K562 (cell line): Measurements from ENCODE around the gene CAB39. TPM values are rescaled to one million over a fixed set of nuclear protein-coding genes. Genes with fewer than 3 reads are reported as not detected.

ENCODE experiments used
- ATAC-seq: fragments of 200-7000 bp; cut with Tn5 transposase; 3 replicates; pipeline ENCODE4 v1.9.1; 2020; ENCODE audit warnings: moderate library complexity
- BruUV-seq: library from RNA; stranded (reverse); fragments of 400-500 nt; replicated peaks from 2 replicates; lab custom pipeline; 2021; lab: Mats Ljungman, UMichigan
- CTCF ChIA-PET: fragments of 300-600 bp; formaldehyde crosslinking; extraction: SDS; loops from one replicate; lab custom pipeline; 2021; ENCODE audit warnings: low intra/inter-chr PET ratio; lab: Yijun Ruan, JAX
- POLR2A ChIA-PET: fragments of 300-600, 350-650 bp; sonication (Branson Sonifier 250); formaldehyde crosslinking; extraction: SDS; loops from one replicate; lab custom pipeline; 2021; ENCODE audit warnings: antibody characterized with exemption, inconsistent platforms; lab: Yijun Ruan, JAX
- DNase-seq, 4 experiments: peaks; one replicate each; pipeline versions ENCODE4 v3.0.0 to v3.0.0-alpha.2; 2011 to 2018; ENCODE audit warnings: low spot score in 3 of 4, mixed read lengths in 3 of 4; ENCODE audit errors: extremely low read depth in 1 of 4
- FAIRE-seq: peaks from 2 replicates; lab custom pipeline; 2011; peaks lifted over from hg19 to GRCh38; lab: Jason Lieb, UNC
- H2AFZ ChIP-seq: 2 replicates; pipeline ENCODE4 v1.6.0; 2011; ENCODE audit warnings: low read depth, low read length, control low read depth, inconsistent platforms
- H3K27ac ChIP-seq: fragments of 200-600 bp; 3 replicates; pipeline ENCODE4 v1.8.0; 2011; ENCODE audit warnings: low read depth, mild to moderate bottlenecking, control low read depth, inconsistent platforms, low read length, moderate library complexity, mixed read lengths; ENCODE audit errors: extremely low read depth
- H3K27me3 ChIP-seq, 2 experiments: fragments of 300-600 bp in 1 of 2; 2 replicates in 1 of 2; 3 replicates in 1 of 2; pipeline versions ENCODE4 v1.6.0 to v1.8.0; 2011; ENCODE audit warnings: inconsistent platforms in 2 of 2, low read length in 2 of 2, mild to moderate bottlenecking in 1 of 2, mixed read lengths in 1 of 2, moderate library complexity in 1 of 2; ENCODE audit not compliant: control insufficient read depth in 2 of 2, insufficient read depth in 2 of 2
- H3K36me3 ChIP-seq: fragments of 300-600 bp; 3 replicates; pipeline ENCODE4 v1.8.0; 2011; ENCODE audit warnings: mild to moderate bottlenecking, low read length, inconsistent platforms; ENCODE audit not compliant: control insufficient read depth, insufficient read depth
- H3K4me1 ChIP-seq, 2 experiments: fragments of 200-600 bp in 1 of 2; replicated peaks in 1 of 2; 2 replicates in 1 of 2; 3 replicates in 1 of 2; pipeline versions ENCODE4 v1.5.1 to v1.8.0; 2011; ENCODE audit warnings: inconsistent platforms in 2 of 2, low read length in 2 of 2, mild to moderate bottlenecking in 1 of 2, mixed read lengths in 1 of 2, moderate library complexity in 1 of 2; ENCODE audit not compliant: control insufficient read depth in 2 of 2, insufficient read depth in 2 of 2
- H3K4me2 ChIP-seq: 2 replicates; pipeline ENCODE4 v1.6.1; 2011; ENCODE audit warnings: low read length, control low read depth, inconsistent platforms, mixed read lengths; ENCODE audit not compliant: insufficient read depth
- H3K4me3 ChIP-seq: fragments of 200-600 bp; sonication (generic), shearing (Covaris generic); 2 replicates; pipeline ENCODE4 v1.5.1; 2016; ENCODE audit warnings: control low read depth, inconsistent platforms
- H3K79me2 ChIP-seq: fragments of 200-600 bp; 3 replicates; pipeline ENCODE4 v1.8.0; 2011; ENCODE audit warnings: low read length, inconsistent platforms; ENCODE audit not compliant: control insufficient read depth, insufficient read depth
- H3K9ac ChIP-seq, 2 experiments: 2 replicates each; pipeline versions ENCODE4 v1.6.0 to v1.6.1; 2011; ENCODE audit warnings: low read depth in 2 of 2, low read length in 2 of 2, control low read depth in 1 of 2, inconsistent platforms in 1 of 2, mild to moderate bottlenecking in 1 of 2, mixed read lengths in 1 of 2; ENCODE audit not compliant: insufficient read depth in 1 of 2
- H3K9me1 ChIP-seq: one replicate; pipeline ENCODE4 v1.6.0; 2011; ENCODE audit warnings: inconsistent platforms, mild to moderate bottlenecking, low read length, moderate library complexity; ENCODE audit not compliant: control insufficient read depth, insufficient read depth
- H3K9me3 ChIP-seq: replicated peaks from 2 replicates; pipeline ENCODE4 v1.5.1; 2011; ENCODE audit warnings: low read depth, low read length, inconsistent platforms; ENCODE audit not compliant: control insufficient read depth, insufficient read depth
- H4K20me1 ChIP-seq: replicated peaks from 2 replicates; pipeline ENCODE4 v1.6.1; 2011; ENCODE audit warnings: low read length, inconsistent platforms, mixed read lengths; ENCODE audit not compliant: control insufficient read depth, insufficient read depth
- E2F4 ChIP-seq: sonication (generic); formaldehyde crosslinking; IDR thresholded peaks from 2 replicates; pipeline ENCODE4 v1.8.0; 2022; ENCODE audit warnings: mild to moderate bottlenecking, low read depth, missing genetic modification reagents
- FOXA3 ChIP-seq, 2 experiments: fragments of 450-650 bp in 1 of 2; sonication (generic) in 1 of 2; formaldehyde crosslinking; IDR thresholded peaks in 1 of 2; conservative IDR thresholded peaks in 1 of 2; 2 replicates each; pipeline versions ENCODE4 v1.4.0 to v1.8.0; 2020 to 2022; ENCODE audit warnings: mild to moderate bottlenecking in 2 of 2, missing genetic modification reagents in 1 of 2
- HOXB6 ChIP-seq: fragments of 250-450 bp; sonication (Bioruptor Pico); IDR thresholded peaks from 2 replicates; pipeline ENCODE4 v1.5.1; 2022; ENCODE audit warnings: mild to moderate bottlenecking, borderline replicate concordance
- KHSRP ChIP-seq: fragments of 450-650 bp; IDR thresholded peaks from 2 replicates; pipeline ENCODE4 v1.6.1; 2017
- OTX1 ChIP-seq: fragments of 450-650 bp; formaldehyde crosslinking; IDR thresholded peaks from 2 replicates; pipeline ENCODE4 v1.4.0; 2022; ENCODE audit warnings: mild to moderate bottlenecking
- SAFB2 ChIP-seq: fragments of 200-400 bp; formaldehyde crosslinking; IDR thresholded peaks from 2 replicates; pipeline ENCODE4 v1.6.1; 2018; ENCODE audit warnings: borderline replicate concordance, low read length, low read depth, moderate library complexity; ENCODE audit not compliant: severe bottlenecking
- TAL1 ChIP-seq: fragments of 450-650 bp; IDR thresholded peaks from 2 replicates; pipeline ENCODE4 v1.6.1; 2016; ENCODE audit warnings: mild to moderate bottlenecking
- TCF15 ChIP-seq: fragments of 250-450 bp; sonication (Bioruptor Pico); IDR thresholded peaks from 2 replicates; pipeline ENCODE4 v1.8.0; 2022; ENCODE audit warnings: moderate library complexity, mild to moderate bottlenecking, inconsistent platforms
- ZNF174 ChIP-seq: fragments of 250-450 bp; sonication (Bioruptor Pico); IDR thresholded peaks from 2 replicates; pipeline ENCODE4 v1.4.0; 2020; ENCODE audit warnings: mild to moderate bottlenecking
- ZNF436 ChIP-seq: fragments of 250-450, 450-650 bp; sonication (Bioruptor Pico); formaldehyde crosslinking; IDR thresholded peaks from 2 replicates; pipeline ENCODE4 v1.7.0; 2020; ENCODE audit warnings: mild to moderate bottlenecking
- ZNF444 ChIP-seq: fragments of 250-450 bp; sonication (Bioruptor Pico); IDR thresholded peaks from 2 replicates; pipeline ENCODE4 v1.4.0; 2020; ENCODE audit warnings: mild to moderate bottlenecking, moderate library complexity
- ZNF449 ChIP-seq: fragments of 250-450 bp; sonication (Bioruptor Pico); IDR thresholded peaks from 2 replicates; pipeline ENCODE4 v1.8.0; 2022; ENCODE audit warnings: moderate library complexity, mild to moderate bottlenecking, inconsistent platforms
- ZNF584 ChIP-seq: fragments of 200-800 bp; sonication (Bioruptor generic); IDR thresholded peaks from 2 replicates; pipeline ENCODE4 v1.6.1; 2016; ENCODE audit warnings: low read depth, mild to moderate bottlenecking, missing genetic modification characterization, missing compliant biosample characterization
- WGBS: fragments of 100-300 bp; shearing (Covaris generic); methylation state at CpG from one replicate; pipeline ENCODE4 v1.1.6; 2016; ENCODE audit warnings: low coverage, mixed read lengths; ENCODE audit not compliant: insufficient coverage; ENCODE audit errors: missing lambda C conversion rate; 5-methylcytosine and 5-hydroxymethylcytosine counted together
- in situ Hi-C: fragments of 300-500 bp; cut with MboI; formaldehyde crosslinking; loops from 4 replicates; pipeline ENCODE4 v1.15.0; 2018; ENCODE audit warnings: inconsistent platforms, mixed read lengths
- intact Hi-C: fragments of 100-400 bp; cut with micrococcal nuclease; formaldehyde crosslinking; loops from 2 replicates; pipeline ENCODE4 v1.14.2; 2022
- polyA plus RNA-seq, 8 experiments: library from polyadenylated mRNA; depleted of rRNA in 4 of 8; stranded (reverse) in 5 of 8; unstranded in 3 of 8; fragments of >200 nt; fragmentation: Nextera tagmentation in 2 of 8; fragmentation: Illumina TruSeq in 1 of 8; extraction: Ambion mirVana in 2 of 8; extraction: Trizol in 1 of 8; gene quantifications; 2 replicates each; pipeline versions ENCODE4 v1.2.1 to v1.2.3, GENCODE V29; 2011 to 2014; ENCODE audit warnings: inconsistent platforms in 1 of 8, missing spikeins in 1 of 8
- total RNA-seq, 7 experiments: library from RNA; depleted of rRNA in 6 of 7; stranded (reverse); fragments of >200 nt in 6 of 7; fragmentation: Illumina TruSeq in 2 of 7; extraction: Trizol in 2 of 7; gene quantifications; 2 replicates each; pipeline versions ENCODE4 v1.2.1 to v1.2.3, GENCODE V29; 2011 to 2021; ENCODE audit warnings: low replicate concordance in 1 of 7
- TF ChIP-seq, protein P1 (sequence below): fragments of 450-650 bp; conservative IDR thresholded peaks from 2 replicates; pipeline ENCODE4 v1.6.1; 2016; ENCODE audit warnings: missing genetic modification characterization, low read depth, mild to moderate bottlenecking, missing compliant biosample characterization, moderate library complexity

The CAB39 gene
- total and polyA plus RNA-seq, 9 of the 15 experiments (the other 6 are each of a cell fraction or from before 2014, with no cell fraction given) = 27.2 to 94.4 (median 70.1) TPM

DNA sequence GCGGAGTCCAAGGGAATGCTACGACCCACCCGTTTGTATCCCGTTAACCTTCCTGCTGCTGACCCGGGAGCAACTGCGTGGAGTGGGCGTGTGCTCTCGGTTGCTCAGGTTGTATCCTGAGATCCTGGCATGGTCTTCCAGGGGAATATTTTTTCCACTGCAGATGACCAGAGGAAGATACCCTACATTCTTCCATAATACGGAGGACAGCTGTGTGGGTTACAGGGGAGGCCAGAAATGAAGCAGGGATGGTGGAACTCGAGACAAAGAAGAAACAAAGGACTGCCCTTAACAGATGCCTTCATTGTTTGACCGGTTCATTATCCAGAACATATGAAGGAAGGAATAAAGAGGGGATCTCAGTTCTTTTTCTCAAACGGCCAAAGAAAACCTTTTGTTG is 39.8 kb upstream of the CAB39 start:
- Histone ChIP-seq H4K20me1 (no peaks in the 10 kb centered on the region), H3K4me2 (no peak overlapping the region), H3K27me3 (no peaks in the 10 kb centered on the region), H3K9me3 (no peaks in the 10 kb centered on the region), H2AFZ (no peak overlapping the region)
- intact Hi-C loops (no loop called here), in situ Hi-C loops (no loop called here)
- 69% methylated on average over 9 of the region's 12 CpGs for WGBS
- ATAC-seq = no peak
- DNase-seq = no peak
- no peak for TF ChIP-seq OTX1
- TF ChIP-seq ZNF444 = no peak
- TF ChIP-seq HOXB6 (CRISPR knock-in tag) = no peak
- no peak for TF ChIP-seq E2F4
- no peak for TF ChIP-seq FOXA3 (CRISPR knock-in tag; conservative IDR thresholded peaks at IDR 0.05 in 1 of 2, IDR thresholded peaks at IDR 0.05 in 1 of 2)
- no peak for TF ChIP-seq ZNF584 (CRISPR knock-in tag)
- no peak for TF ChIP-seq ZNF436 (CRISPR knock-in tag)
- no peak for TF ChIP-seq ZNF449 (CRISPR knock-in tag)
- no peak for TF ChIP-seq TCF15 (CRISPR knock-in tag)
- TF ChIP-seq, protein P1, sequence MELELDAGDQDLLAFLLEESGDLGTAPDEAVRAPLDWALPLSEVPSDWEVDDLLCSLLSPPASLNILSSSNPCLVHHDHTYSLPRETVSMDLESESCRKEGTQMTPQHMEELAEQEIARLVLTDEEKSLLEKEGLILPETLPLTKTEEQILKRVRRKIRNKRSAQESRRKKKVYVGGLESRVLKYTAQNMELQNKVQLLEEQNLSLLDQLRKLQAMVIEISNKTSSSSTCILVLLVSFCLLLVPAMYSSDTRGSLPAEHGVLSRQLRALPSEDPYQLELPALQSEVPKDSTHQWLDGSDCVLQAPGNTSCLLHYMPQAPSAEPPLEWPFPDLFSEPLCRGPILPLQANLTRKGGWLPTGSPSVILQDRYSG (tag) = no peak
- no peak for TF ChIP-seq SAFB2
- no peak for TF ChIP-seq ZNF174 (CRISPR knock-in tag)
- TF ChIP-seq TAL1 = no peak
- no peak for TF ChIP-seq KHSRP
- TF ChIP-seq, all 486 proteins: peak for 0
- H3K27ac ChIP-seq = no peak overlapping the region
- no peak for FAIRE-seq
- H3K79me2 ChIP-seq = no peaks in the 10 kb centered on the region
- peaks cover 3 to 10% of the 10 kb centered on the region in 2 experiments for H3K4me1 ChIP-seq
- no peak overlapping the region for H3K4me3 ChIP-seq
- no peaks in the 10 kb centered on the region for H3K9me1 ChIP-seq
- CTCF ChIA-PET = no interaction called here
- H3K9ac ChIP-seq = no peak overlapping the region
- H3K36me3 ChIP-seq = no peaks in the 10 kb centered on the region
- BruUV-seq = no TSS peak
- POLR2A ChIA-PET = no interaction called here
